DND-41 (cell line): ENCODE measurements around the gene TMEM215.
"Not testable (repeated sequence)": the region's sequence is repeated elsewhere in the genome, so short reads cannot be mapped to it uniquely, and the experiment has no call there.

Experiments
- ATAC-seq: fragments of 200-7000 bp; cut with Tn5 transposase; 3 replicates; pipeline ENCODE4 v1.9.1; 2021; ENCODE audit warnings: low read depth; ENCODE audit not compliant: insufficient read depth
- DNase-seq: peaks from one replicate; pipeline ENCODE4 v3.0.0-alpha.2; 2020
- H2AFZ ChIP-seq: 2 replicates; pipeline ENCODE4 v1.6.0; 2012; ENCODE audit warnings: low read depth, low read length
- H3K27ac ChIP-seq: 2 replicates; pipeline ENCODE4 v1.5.1; 2012; ENCODE audit warnings: low read length, inconsistent platforms
- H3K27me3 ChIP-seq: fragments of 200-600 bp; sonication (generic); 2 replicates; pipeline ENCODE4 v1.6.0; 2012; ENCODE audit warnings: low read length, mild to moderate bottlenecking, inconsistent platforms; ENCODE audit not compliant: insufficient read depth, poor library complexity
- H3K36me3 ChIP-seq: 2 replicates; pipeline ENCODE4 v1.5.1; 2012; ENCODE audit warnings: low read length, inconsistent platforms; ENCODE audit not compliant: insufficient read depth
- H3K4me1 ChIP-seq: 2 replicates; pipeline ENCODE4 v1.5.1; 2012; ENCODE audit warnings: mild to moderate bottlenecking, low read length; ENCODE audit not compliant: insufficient read depth
- H3K4me2 ChIP-seq: 2 replicates; pipeline ENCODE4 v1.6.0; 2012; ENCODE audit warnings: mild to moderate bottlenecking, moderate library complexity, low read length, inconsistent platforms; ENCODE audit not compliant: insufficient read depth
- H3K4me3 ChIP-seq, 2 experiments: fragments of 200-600 bp in 1 of 2; shearing (Covaris generic) in 1 of 2; 2 replicates each; pipeline ENCODE4 v1.5.1; 2012 to 2016; ENCODE audit warnings: inconsistent platforms in 2 of 2, low read length in 2 of 2, mild to moderate bottlenecking in 2 of 2, low read depth in 1 of 2, moderate library complexity in 1 of 2
- H3K79me2 ChIP-seq: 2 replicates; pipeline ENCODE4 v1.6.0; 2012; ENCODE audit warnings: low read length, inconsistent platforms; ENCODE audit not compliant: insufficient read depth
- H3K9ac ChIP-seq: 2 replicates; pipeline ENCODE4 v1.6.0; 2012; ENCODE audit warnings: low read depth, mild to moderate bottlenecking, inconsistent platforms, low read length, moderate library complexity
- H3K9me3 ChIP-seq: 2 replicates; pipeline ENCODE4 v1.5.1; 2012; ENCODE audit warnings: low read length, moderate library complexity, mild to moderate bottlenecking, inconsistent platforms; ENCODE audit not compliant: insufficient read depth, severe bottlenecking
- H4K20me1 ChIP-seq: 2 replicates; pipeline ENCODE4 v1.6.0; 2012; ENCODE audit warnings: low read length; ENCODE audit not compliant: insufficient read depth
- CTCF ChIP-seq: IDR thresholded peaks from 2 replicates; pipeline ENCODE4 v1.5.1; 2012; ENCODE audit warnings: borderline replicate concordance, low read length, moderate library complexity, mild to moderate bottlenecking; ENCODE audit not compliant: poor library complexity, severe bottlenecking; ENCODE audit errors: extremely low read depth
- EZH2 ChIP-seq: IDR thresholded peaks from 3 replicates; pipeline ENCODE4 v1.6.1; 2012; ENCODE audit warnings: borderline replicate concordance, low read depth, mild to moderate bottlenecking, moderate library complexity, low read length, inconsistent platforms; ENCODE audit not compliant: severe bottlenecking

Gene TMEM215

GRCh38 chr9:32782476-32783167 lies 718 bp upstream of the TMEM215 start:
- ATAC-seq (no peak), DNase-seq (no peak)
- H4K20me1 ChIP-seq, result no peaks in the 10 kb centered on the region
- no peak overlapping the region for H3K9ac ChIP-seq
- H3K4me2 ChIP-seq, result no peak overlapping the region
- no peak overlapping the region for H3K4me3 ChIP-seq
- TF ChIP-seq CTCF (no peak), EZH2 (no peak)
- H3K36me3 ChIP-seq, result no peaks in the 10 kb centered on the region
- H3K27me3 ChIP-seq, result no peaks in the 10 kb centered on the region
- no peak overlapping the region for H3K27ac ChIP-seq
- no peaks in the 10 kb centered on the region for H3K9me3 ChIP-seq
- no peak overlapping the region for H2AFZ ChIP-seq
- H3K79me2 ChIP-seq, result no peaks in the 10 kb centered on the region
- H3K4me1 ChIP-seq, result no peaks in the 10 kb centered on the region

GRCh38 chr9:32787816-32788215 lies 4.5 kb downstream of the TMEM215 start:
- peaks cover 3% of the 10 kb centered on the region for H3K27me3 ChIP-seq
- ATAC-seq, result no peak
- no peak for TF ChIP-seq EZH2
- no peak for TF ChIP-seq CTCF

GRCh38 chr9:32796015-32796414 lies 12.7 kb downstream of the TMEM215 start:
- H3K9me3 ChIP-seq, DNase-seq, H3K9ac ChIP-seq, H3K27me3 ChIP-seq, ATAC-seq, H4K20me1 ChIP-seq, H3K4me2 ChIP-seq, H3K4me1 ChIP-seq, H3K36me3 ChIP-seq, H3K27ac ChIP-seq, H2AFZ ChIP-seq, H3K4me3 ChIP-seq, H3K79me2 ChIP-seq: not testable (repeated sequence)

More at GRCh38 chr9:32787816-32788215, 4.5 kb downstream of the TMEM215 start:
- H3K79me2 ChIP-seq, result no peaks in the 10 kb centered on the region
- no peak overlapping the region for H3K4me2 ChIP-seq
- no peaks in the 10 kb centered on the region for H3K4me1 ChIP-seq
- no peaks in the 10 kb centered on the region for H3K36me3 ChIP-seq
- H2AFZ ChIP-seq, result no peak overlapping the region
- no peak overlapping the region for H3K4me3 ChIP-seq
- no peak for DNase-seq
- no peak overlapping the region for H3K27ac ChIP-seq
- no peak overlapping the region for H3K9ac ChIP-seq
- H4K20me1 ChIP-seq, result no peaks in the 10 kb centered on the region
- no peaks in the 10 kb centered on the region for H3K9me3 ChIP-seq

- Histone ChIP-seq H3K79me2 (no peaks in the 10 kb centered on the region), H3K27me3 (no peaks in the 10 kb centered on the region), H3K27ac (no peak overlapping the region), H3K4me3 (no peak overlapping the region), H3K4me2 (no peak overlapping the region), H3K4me1 (no peaks in the 10 kb centered on the region), H3K9me3 (no peaks in the 10 kb centered on the region), H3K36me3 (no peaks in the 10 kb centered on the region), H2AFZ (no peak overlapping the region), H4K20me1 (no peaks in the 10 kb centered on the region), H3K9ac (no peak overlapping the region)
- TF ChIP-seq CTCF, result no peak
- TF ChIP-seq EZH2, result no peak
- DNase-seq (no peak), ATAC-seq (no peak)
Measured at GRCh38 chr9:32801530-32801929, 18.2 kb downstream of the TMEM215 start.
